ENCODE data around the gene PRXL2A. TPM values are rescaled to one million over a fixed set of nuclear protein-coding genes. Genes with fewer than 3 reads are reported as not detected.
"Not testable (repeated sequence)": the region's sequence is repeated elsewhere in the genome, so short reads cannot be mapped to it uniquely, and the experiment has no call there.

The PRXL2A gene, protein sequence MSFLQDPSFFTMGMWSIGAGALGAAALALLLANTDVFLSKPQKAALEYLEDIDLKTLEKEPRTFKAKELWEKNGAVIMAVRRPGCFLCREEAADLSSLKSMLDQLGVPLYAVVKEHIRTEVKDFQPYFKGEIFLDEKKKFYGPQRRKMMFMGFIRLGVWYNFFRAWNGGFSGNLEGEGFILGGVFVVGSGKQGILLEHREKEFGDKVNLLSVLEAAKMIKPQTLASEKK
- total RNA-seq (1 to 10 TPM; 8.1 to 8.3 TPM), polyA plus RNA-seq (9.4 TPM)

DNA sequence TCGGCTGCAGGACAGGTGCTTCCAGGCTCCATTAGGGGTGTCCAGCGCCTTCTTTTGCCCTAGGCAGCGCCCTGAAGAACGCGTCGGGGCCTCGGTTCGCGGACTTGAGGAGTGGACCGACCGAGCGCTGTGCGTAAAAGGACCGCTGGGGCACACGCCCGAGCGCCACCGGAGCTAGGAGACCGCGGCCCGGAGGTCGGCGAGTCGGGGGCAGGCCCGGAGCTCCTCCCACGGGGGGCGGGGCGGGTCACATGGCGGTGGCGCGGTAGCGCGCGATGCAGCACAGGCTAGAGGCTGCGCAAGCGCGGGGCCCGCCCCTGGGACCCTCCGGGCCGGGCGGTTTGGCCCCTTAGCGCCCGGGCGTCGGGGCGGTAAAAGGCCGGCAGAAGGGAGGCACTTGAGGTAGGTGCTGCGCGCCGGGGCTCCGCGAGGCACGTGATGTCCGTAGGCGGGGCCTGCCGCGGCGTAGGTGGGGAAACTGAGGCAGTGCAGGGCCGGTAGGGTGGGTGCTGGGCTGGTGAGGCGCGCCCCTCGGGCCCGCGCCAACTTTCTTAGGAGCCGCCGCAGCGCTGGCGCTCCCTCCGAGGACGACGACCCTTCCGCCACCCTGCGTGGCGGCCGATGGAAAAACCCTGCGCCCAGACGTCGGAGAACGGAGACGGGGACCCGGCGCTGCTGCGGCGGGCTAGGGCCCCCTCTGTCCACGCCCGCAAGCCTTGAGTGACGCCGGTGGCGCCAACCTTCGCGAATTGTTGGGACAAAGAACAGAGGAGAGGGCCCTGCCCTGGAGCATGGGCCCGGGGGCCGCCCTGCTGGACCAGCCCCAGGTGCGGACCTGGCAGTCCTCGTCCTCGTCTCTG is at the start of gene PRXL2A:
Gene PRXL2A (plus strand): TSS at position 310 of the 860 bp plus-strand sequence. CDS start 11,917 bp downstream, outside the sequence.
- ChIA-PET CTCF (interaction anchor here (1.0 to 2.0 kb wide), 4 partner anchors 12 to 103 kb away, joined by 3 to 22 read pairs (median 4); no protein-coding TSS in a partner anchor), POLR2A (interaction anchor here (0.6 to 1.2 kb wide), 5 partner anchors 59 to 221 kb away, joined by 3 to 5 read pairs (median 3); no protein-coding TSS in a partner anchor)
- Histone ChIP-seq H3K4me1 (ENCODE audit: insufficient read depth, low read length) (peaks cover 7% of the 10 kb centered on the region), H3K4me3 (ENCODE audit: low read length) (peak within 1 kb of the TSS; percentile 88), H3K9me3 (ENCODE audit: low read length) (no peaks in the 10 kb centered on the region), H3K36me3 (ENCODE audit: insufficient read depth, low read length) (no peaks in the 10 kb centered on the region), H3K27ac (ENCODE audit: low read depth, low read length) (no peak within 1 kb of the TSS), H3K27me3 (ENCODE audit: insufficient read depth, low read length, poor library complexity, severe bottlenecking) (no peaks in the 10 kb centered on the region)
- Mint-ChIP-seq H3K4me3 (peak within 1 kb of the TSS; percentile 88 to 93 (median 92)), H3K9me3 (no peaks in the 10 kb centered on the region), H3K36me3 (peaks cover 0 to 2% (median 0%) of the 10 kb centered on the region in 3 donors), H3K27me3 (peaks cover 0 to 1% of the 10 kb centered on the region in 2 donors), H3K4me1 (peaks cover 10 to 22% (median 15%) of the 10 kb centered on the region in 3 donors), H3K27ac (peak within 1 kb of the TSS in 7 of 8 donors; percentile 30 to 90 (median 79))
- peak; percentile 67 to 85 (median 79) for DNase-seq

DNA sequence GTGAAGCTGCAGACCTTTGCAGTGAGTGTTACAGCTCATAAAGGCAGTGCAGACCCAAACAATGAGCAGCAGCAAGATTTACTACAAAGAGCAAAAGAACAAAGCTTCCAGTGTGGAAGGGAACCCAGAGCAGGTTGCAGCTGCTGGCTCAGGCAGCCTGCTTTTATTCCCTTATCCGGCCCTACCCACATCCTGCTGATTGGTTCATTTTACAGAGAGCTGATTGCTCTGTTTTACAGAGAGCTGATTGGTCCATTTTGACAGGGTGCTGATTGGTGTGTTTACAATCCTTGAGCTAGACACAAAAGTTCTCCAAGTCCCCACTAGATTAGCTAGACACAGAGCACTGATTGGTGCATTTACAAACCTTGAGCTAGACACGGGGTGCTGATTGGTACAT is 49.4 kb upstream of the PRXL2A start:
- H3K9me3 Mint-ChIP-seq, POLR2A ChIA-PET: not testable (repeated sequence)
- CTCF ChIA-PET = interaction anchor here (0.9 kb wide), 1 partner anchor 12 kb away, joined by 3 read pairs; no protein-coding TSS in a partner anchor

DNA sequence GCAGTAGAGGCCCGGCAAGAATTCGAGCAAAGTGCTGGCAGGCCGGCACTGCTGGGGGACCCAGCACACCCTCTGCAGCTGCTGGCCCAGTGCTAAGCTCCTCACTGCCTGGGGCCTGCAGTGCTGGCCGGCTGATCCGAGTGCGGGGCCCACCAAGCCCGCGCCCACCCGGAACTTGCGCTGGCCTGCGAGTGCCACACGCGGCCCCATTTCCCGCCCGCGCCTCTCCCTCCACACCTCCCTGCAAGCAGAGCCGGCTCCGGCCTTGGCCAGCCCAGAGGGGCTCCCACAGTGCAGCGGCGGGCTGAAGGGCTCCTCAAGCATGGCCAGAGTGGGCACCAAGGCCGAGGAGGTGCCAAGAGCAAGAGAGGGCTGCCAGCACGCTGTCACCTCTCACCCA is 48.7 kb upstream of the PRXL2A start:
- POLR2A ChIA-PET = no interaction called here
- no peak overlapping the region for H3K4me3 ChIP-seq (ENCODE audit: low read length)
- Mint-ChIP-seq H3K27me3 (peaks cover 22 to 28% of the 10 kb centered on the region in 2 donors), H3K36me3 (no peaks in the 10 kb centered on the region), H3K4me1 (peaks cover 9 to 14% (median 10%) of the 10 kb centered on the region in 3 donors), H3K4me3 (no peak overlapping the region), H3K9me3 (no peaks in the 10 kb centered on the region), H3K27ac (no peak overlapping the region)
- no peaks in the 10 kb centered on the region for H3K36me3 ChIP-seq (ENCODE audit: insufficient read depth, low read length)
- no peaks in the 10 kb centered on the region for H3K4me1 ChIP-seq (ENCODE audit: insufficient read depth, low read length)
- CTCF ChIA-PET = interaction anchor here (0.9 kb wide), 1 partner anchor 12 kb away, joined by 3 read pairs; no protein-coding TSS in a partner anchor
- no peak for DNase-seq
- H3K27ac ChIP-seq (ENCODE audit: low read depth, low read length) = no peak overlapping the region
- H3K27me3 ChIP-seq (ENCODE audit: insufficient read depth, low read length, poor library complexity, severe bottlenecking) = no peaks in the 10 kb centered on the region
- no peaks in the 10 kb centered on the region for H3K9me3 ChIP-seq (ENCODE audit: low read length)

More for the DNA sequence above, 49.4 kb upstream of the PRXL2A start:
- H3K27me3 Mint-ChIP-seq = peaks cover 22 to 31% of the 10 kb centered on the region in 2 donors
- H3K27ac Mint-ChIP-seq = peak overlapping the region in 1 of 8 donors; percentile 60
- not testable (repeated sequence) for H3K36me3 Mint-ChIP-seq; H3K9me3 ChIP-seq (ENCODE audit: low read length); H3K4me1 ChIP-seq (ENCODE audit: insufficient read depth, low read length); DNase-seq; H3K27me3 ChIP-seq (ENCODE audit: insufficient read depth, low read length, poor library complexity, severe bottlenecking); H3K4me3 Mint-ChIP-seq; H3K36me3 ChIP-seq (ENCODE audit: insufficient read depth, low read length); H3K27ac ChIP-seq (ENCODE audit: low read depth, low read length); H3K4me3 ChIP-seq (ENCODE audit: low read length)
- peaks cover 9 to 14% (median 10%) of the 10 kb centered on the region in 3 donors for H3K4me1 Mint-ChIP-seq

DNA sequence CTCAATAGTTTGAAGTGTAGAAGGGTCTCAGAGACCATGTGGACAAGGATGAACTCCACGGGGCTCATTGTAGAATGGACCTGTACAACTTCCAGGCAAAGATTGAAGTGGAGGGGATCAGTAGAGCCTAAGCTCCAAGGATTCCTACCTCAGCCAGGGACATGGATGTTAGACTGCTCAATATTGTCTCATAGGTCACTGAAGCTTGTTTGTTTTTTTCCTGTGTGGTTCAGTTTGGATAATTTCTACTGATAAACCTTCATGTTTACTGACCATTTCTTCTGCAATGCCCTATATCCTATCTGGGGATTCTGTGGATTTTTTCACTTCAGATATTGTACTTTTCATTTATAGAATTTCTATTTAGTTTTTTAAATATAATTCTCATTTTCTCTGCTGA is 42.8 kb upstream of the PRXL2A start:
- no peak overlapping the region for H3K4me3 Mint-ChIP-seq
- H3K27me3 Mint-ChIP-seq = peaks cover 21 to 40% of the 10 kb centered on the region in 2 donors
- no peak for DNase-seq
- H3K4me3 ChIP-seq (ENCODE audit: low read length) = no peak overlapping the region
- no peaks in the 10 kb centered on the region for H3K36me3 ChIP-seq (ENCODE audit: insufficient read depth, low read length)
- no peak overlapping the region for H3K27ac ChIP-seq (ENCODE audit: low read depth, low read length)
- no peaks in the 10 kb centered on the region for H3K4me1 ChIP-seq (ENCODE audit: insufficient read depth, low read length)
- H3K27me3 ChIP-seq (ENCODE audit: insufficient read depth, low read length, poor library complexity, severe bottlenecking) = no peaks in the 10 kb centered on the region
- no peaks in the 10 kb centered on the region for H3K9me3 ChIP-seq (ENCODE audit: low read length)
- H3K9me3 Mint-ChIP-seq = peaks cover 17 to 30% (median 20%) of the 10 kb centered on the region in 5 donors
- H3K27ac Mint-ChIP-seq = no peak overlapping the region
- ChIA-PET CTCF (no interaction called here), POLR2A (no interaction called here)
- no peaks in the 10 kb centered on the region for H3K4me1 Mint-ChIP-seq
- peaks cover 0 to 26% (median 1%) of the 10 kb centered on the region in 3 donors for H3K36me3 Mint-ChIP-seq

DNA sequence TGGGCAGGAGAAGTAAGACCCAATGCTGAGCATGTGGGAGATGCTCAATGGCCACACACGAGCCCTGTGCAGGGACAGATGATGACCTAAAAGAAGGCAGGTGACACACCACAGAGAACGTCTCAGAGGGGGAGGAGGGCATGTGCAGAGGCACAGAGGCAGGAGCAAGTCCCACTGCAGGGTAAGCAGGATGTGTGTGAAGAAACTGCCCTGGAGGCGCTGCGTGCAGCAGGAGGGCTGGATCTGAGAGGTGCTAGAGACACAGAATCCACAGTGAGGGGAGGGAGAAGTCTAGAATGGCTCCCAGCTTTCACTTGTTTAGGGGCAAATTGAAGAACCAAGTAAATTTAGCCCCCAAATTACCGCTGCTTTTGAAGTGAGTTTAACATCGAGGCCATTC is 36.9 kb upstream of the PRXL2A start:
- no peak overlapping the region for H3K27ac Mint-ChIP-seq
- no peaks in the 10 kb centered on the region for H3K36me3 ChIP-seq (ENCODE audit: insufficient read depth, low read length)
- peaks cover 16 to 25% (median 17%) of the 10 kb centered on the region in 5 donors for H3K9me3 Mint-ChIP-seq
- no peak overlapping the region for H3K4me3 Mint-ChIP-seq
- no peak overlapping the region for H3K4me3 ChIP-seq (ENCODE audit: low read length)
- CTCF ChIA-PET = interaction anchor here (1.2 kb wide), 1 partner anchor 12 kb away, joined by 3 read pairs; no protein-coding TSS in a partner anchor
- no peaks in the 10 kb centered on the region for H3K4me1 ChIP-seq (ENCODE audit: insufficient read depth, low read length)
- H3K36me3 Mint-ChIP-seq = peaks cover 0 to 22% (median 1%) of the 10 kb centered on the region in 3 donors
- peaks cover 14 to 31% of the 10 kb centered on the region in 2 donors for H3K27me3 Mint-ChIP-seq
- no peaks in the 10 kb centered on the region for H3K9me3 ChIP-seq (ENCODE audit: low read length)
- no peaks in the 10 kb centered on the region for H3K27me3 ChIP-seq (ENCODE audit: insufficient read depth, low read length, poor library complexity, severe bottlenecking)
- no peak for DNase-seq
- H3K27ac ChIP-seq (ENCODE audit: low read depth, low read length) = no peak overlapping the region
- POLR2A ChIA-PET = no interaction called here
- H3K4me1 Mint-ChIP-seq = no peaks in the 10 kb centered on the region

DNA sequence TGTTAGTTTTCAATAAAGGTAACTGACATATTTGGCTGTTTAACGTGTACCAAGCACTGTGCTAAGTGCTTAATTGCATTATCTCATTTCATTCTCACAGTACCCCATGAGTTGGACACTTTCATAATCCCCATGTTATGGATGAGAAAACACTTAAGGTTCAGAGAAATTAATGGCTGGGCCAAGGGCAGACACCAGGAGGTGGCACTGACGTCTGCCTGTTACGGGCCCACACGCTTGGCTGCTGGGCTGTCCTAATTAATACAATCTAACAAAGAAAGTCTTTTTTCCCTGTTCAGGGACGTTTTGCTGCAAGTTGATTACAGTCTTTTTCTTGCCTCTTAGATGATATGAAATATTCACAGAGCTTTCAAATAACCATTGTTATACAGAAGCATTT is 35.7 kb upstream of the PRXL2A start:
- Mint-ChIP-seq H3K27ac (no peak overlapping the region), H3K4me1 (no peaks in the 10 kb centered on the region), H3K4me3 (no peak overlapping the region), H3K9me3 (peaks cover 8 to 14% (median 12%) of the 10 kb centered on the region in 5 donors), H3K27me3 (peaks cover 6 to 27% of the 10 kb centered on the region in 2 donors), H3K36me3 (peaks cover 0 to 13% (median 0%) of the 10 kb centered on the region in 3 donors)
- no peaks in the 10 kb centered on the region for H3K9me3 ChIP-seq (ENCODE audit: low read length)
- DNase-seq = no peak
- H3K4me1 ChIP-seq (ENCODE audit: insufficient read depth, low read length) = no peaks in the 10 kb centered on the region
- no peaks in the 10 kb centered on the region for H3K36me3 ChIP-seq (ENCODE audit: insufficient read depth, low read length)
- ChIA-PET CTCF (no interaction called here), POLR2A (no interaction called here)
- H3K4me3 ChIP-seq (ENCODE audit: low read length) = no peak overlapping the region
- no peaks in the 10 kb centered on the region for H3K27me3 ChIP-seq (ENCODE audit: insufficient read depth, low read length, poor library complexity, severe bottlenecking)
- no peak overlapping the region for H3K27ac ChIP-seq (ENCODE audit: low read depth, low read length)

DNA sequence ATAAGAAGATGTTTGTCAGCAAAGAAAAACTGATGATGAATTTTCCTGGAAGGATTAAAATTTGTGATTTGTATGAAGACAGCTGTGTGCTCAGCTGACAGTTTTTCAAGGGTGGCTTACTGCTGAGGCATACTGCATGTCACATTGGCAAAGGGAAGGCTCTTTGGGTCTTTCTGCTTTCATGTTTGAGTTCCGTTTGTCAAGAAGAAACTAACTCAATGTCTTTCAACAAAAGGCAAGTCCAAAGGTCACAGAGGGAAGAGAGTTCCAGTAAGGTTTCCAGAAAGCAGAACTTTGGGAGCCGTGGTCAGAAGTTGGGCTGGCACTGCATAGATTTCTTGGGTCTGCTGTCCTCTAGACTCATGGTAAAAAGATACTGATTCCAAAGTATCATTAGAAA is 34.8 kb upstream of the PRXL2A start:
- H3K4me3 ChIP-seq (ENCODE audit: low read length) = no peak overlapping the region
- peaks cover 4 to 21% of the 10 kb centered on the region in 2 donors for H3K27me3 Mint-ChIP-seq
- peaks cover 2% of the 10 kb centered on the region for H3K4me1 ChIP-seq (ENCODE audit: insufficient read depth, low read length)
- H3K4me3 Mint-ChIP-seq = no peak overlapping the region
- no peaks in the 10 kb centered on the region for H3K36me3 ChIP-seq (ENCODE audit: insufficient read depth, low read length)
- H3K27ac Mint-ChIP-seq = peak overlapping the region in 1 of 8 donors; percentile 58
- DNase-seq = no peak
- H3K9me3 ChIP-seq (ENCODE audit: low read length) = no peaks in the 10 kb centered on the region
- ChIA-PET POLR2A (no interaction called here), CTCF (interaction anchor here (0.7 kb wide), 1 partner anchor 132 kb away, joined by 3 read pairs; no protein-coding TSS in a partner anchor)
- H3K27me3 ChIP-seq (ENCODE audit: insufficient read depth, low read length, poor library complexity, severe bottlenecking) = no peaks in the 10 kb centered on the region
- H3K9me3 Mint-ChIP-seq = peaks cover 2 to 6% (median 5%) of the 10 kb centered on the region in 5 donors
- H3K4me1 Mint-ChIP-seq = peaks cover 4% of the 10 kb centered on the region in 3 donors
- no peak overlapping the region for H3K27ac ChIP-seq (ENCODE audit: low read depth, low read length)
- peaks cover 0 to 5% (median 0%) of the 10 kb centered on the region in 3 donors for H3K36me3 Mint-ChIP-seq
